ENCODE data around the gene SRSF10.
"Not testable (repeated sequence)": the region's sequence is repeated elsewhere in the genome, so short reads cannot be mapped to it uniquely, and the experiment has no call there.

The SRSF10 gene

GRCh38 chr1:23997812-23998211 lies 17.7 kb upstream of the SRSF10 start:
- DNase-seq (ENCODE audit: low read depth), result no peak

DNA sequence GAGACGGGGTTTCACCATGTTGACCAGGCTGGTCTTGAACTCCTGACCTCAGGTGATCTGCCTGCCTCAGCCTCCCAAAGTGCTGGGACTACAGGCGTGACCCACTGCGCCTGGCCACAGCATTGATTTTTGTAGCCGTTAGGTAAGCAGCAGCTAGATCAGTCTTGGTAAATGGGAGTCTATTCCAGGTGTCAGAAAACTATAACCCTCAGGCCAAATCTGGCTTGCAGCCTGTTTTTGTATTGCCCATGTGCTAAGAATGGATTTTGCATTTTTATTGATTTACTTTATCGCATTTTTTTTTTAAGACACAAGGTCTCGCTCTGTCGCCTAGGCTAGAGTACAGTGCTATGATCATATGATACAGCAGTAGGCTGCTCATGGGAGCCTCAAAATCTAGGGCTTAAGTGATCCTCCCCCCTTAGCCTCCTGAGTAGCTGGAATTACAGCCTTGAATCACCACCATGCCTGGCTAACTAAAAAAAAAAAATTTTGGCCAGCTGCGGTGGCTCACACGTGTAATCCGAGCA lies 16.6 kb upstream of the SRSF10 start:
- DNase-seq (ENCODE audit: low read depth), result no peak

GRCh38 chr1:23995431-23995837 lies 15.3 kb upstream of the SRSF10 start:
- no peak for DNase-seq (ENCODE audit: low read depth)

GRCh38 chr1:23992011-23992410 lies 11.9 kb upstream of the SRSF10 start:
- DNase-seq (ENCODE audit: low read depth), result not testable (repeated sequence)

GRCh38 chr1:23989263-23989662 lies 9.1 kb upstream of the SRSF10 start:
- no peak for DNase-seq (ENCODE audit: low read depth)

- DNase-seq (ENCODE audit: low read depth), result not testable (repeated sequence)
Observed at GRCh38 chr1:23987038-23987437, 6.9 kb upstream of the SRSF10 start.

GRCh38 chr1:23984417-23985186 lies 4.5 kb upstream of the SRSF10 start:
- peak; percentile 41 for DNase-seq (ENCODE audit: low read depth)

GRCh38 chr1:23980728-23981070 lies 572 bp upstream of the SRSF10 start:
- no peak for DNase-seq (ENCODE audit: low read depth)

GRCh38 chr1:23979387-23979880 lies 693 bp downstream of the SRSF10 start:
- DNase-seq (ENCODE audit: low read depth), result no peak

DNA sequence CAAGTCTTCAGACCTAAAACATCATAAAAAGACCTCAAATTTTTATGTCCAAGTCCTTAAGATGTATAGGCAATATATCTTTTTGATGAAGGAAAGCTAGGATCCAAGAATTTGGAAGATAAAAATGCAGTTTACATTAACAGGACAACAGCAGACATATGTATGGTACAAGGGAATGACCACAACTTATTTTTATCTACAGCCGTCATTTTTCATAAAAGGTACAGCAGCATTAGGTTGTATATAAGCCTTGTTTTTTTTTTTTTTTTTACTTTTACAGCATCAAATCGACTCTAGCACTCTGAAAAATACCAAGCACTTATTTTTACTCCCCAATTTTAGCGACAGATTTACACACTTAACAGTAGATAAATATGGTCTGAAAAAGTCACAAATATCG lies 1.3 kb downstream of the SRSF10 start:
- no peak for DNase-seq (ENCODE audit: low read depth)

GRCh38 chr1:23977854-23978191 lies 2.3 kb downstream of the SRSF10 start:
- no peak for DNase-seq (ENCODE audit: low read depth)

GRCh38 chr1:23977187-23977853 lies 2.8 kb downstream of the SRSF10 start:
- DNase-seq (ENCODE audit: low read depth), result no peak

- no peak for DNase-seq (ENCODE audit: low read depth)
Observed at GRCh38 chr1:23967871-23968270, 12.3 kb downstream of the SRSF10 start.

DNA sequence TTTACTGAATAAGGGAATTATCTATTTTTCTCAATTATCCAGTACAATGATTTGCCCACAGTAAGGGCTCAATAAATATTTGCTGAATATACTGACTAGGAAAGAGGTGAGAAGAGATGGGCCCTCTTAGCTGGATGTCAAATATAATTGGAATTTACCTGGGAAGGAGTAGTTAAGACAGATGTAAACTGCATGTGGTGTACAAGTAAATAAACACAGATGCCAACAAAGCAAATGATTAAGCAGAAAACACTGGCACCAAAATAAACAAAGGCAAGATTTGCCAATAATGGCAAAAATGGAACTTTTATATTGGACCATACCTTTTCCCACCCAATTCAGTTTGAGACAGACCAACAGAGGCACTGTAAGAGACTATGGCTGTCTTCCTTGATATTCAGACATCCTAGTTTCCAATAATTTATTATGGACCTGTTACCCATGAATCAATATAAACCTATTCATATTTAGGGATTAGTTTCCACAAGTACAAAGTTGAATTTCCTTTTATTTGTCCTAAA lies 13.1 kb downstream of the SRSF10 start:
- no peak for DNase-seq (ENCODE audit: low read depth)

GRCh38 chr1:23964790-23965740 lies 15.1 kb downstream of the SRSF10 start:
- DNase-seq (ENCODE audit: low read depth), result no peak

GRCh38 chr1:23964235-23964668 lies 15.9 kb downstream of the SRSF10 start:
- no peak for DNase-seq (ENCODE audit: low read depth)

DNA sequence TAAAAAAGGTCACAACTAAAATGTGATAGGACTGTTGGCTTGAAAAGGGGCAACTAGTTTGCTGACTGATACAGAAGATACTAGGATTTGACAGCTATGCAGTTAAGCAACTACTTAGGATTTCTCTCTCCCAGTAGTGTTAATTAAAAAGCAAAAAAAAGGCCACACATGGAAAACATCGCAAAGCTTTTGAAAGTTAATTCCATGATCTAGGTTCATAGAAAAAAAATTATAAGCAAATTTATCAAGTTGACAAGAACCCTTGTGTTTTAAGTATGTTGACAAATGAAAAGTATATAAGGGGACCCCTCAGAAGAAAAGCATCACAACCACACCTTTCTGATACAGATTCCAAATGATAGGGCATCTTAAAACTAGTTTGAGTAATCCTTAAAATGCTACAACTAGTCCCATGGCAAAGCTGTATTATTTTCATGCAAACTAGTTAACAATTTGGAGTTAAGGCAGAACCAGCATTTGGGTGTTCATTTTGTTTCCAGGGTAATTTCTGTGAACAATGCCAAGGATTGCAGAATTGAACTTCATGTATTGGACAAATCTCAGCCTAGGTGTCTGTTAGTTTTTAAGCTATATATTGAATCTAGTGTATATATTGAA lies 16.4 kb downstream of the SRSF10 start:
- DNase-seq (ENCODE audit: low read depth), result no peak

DNA sequence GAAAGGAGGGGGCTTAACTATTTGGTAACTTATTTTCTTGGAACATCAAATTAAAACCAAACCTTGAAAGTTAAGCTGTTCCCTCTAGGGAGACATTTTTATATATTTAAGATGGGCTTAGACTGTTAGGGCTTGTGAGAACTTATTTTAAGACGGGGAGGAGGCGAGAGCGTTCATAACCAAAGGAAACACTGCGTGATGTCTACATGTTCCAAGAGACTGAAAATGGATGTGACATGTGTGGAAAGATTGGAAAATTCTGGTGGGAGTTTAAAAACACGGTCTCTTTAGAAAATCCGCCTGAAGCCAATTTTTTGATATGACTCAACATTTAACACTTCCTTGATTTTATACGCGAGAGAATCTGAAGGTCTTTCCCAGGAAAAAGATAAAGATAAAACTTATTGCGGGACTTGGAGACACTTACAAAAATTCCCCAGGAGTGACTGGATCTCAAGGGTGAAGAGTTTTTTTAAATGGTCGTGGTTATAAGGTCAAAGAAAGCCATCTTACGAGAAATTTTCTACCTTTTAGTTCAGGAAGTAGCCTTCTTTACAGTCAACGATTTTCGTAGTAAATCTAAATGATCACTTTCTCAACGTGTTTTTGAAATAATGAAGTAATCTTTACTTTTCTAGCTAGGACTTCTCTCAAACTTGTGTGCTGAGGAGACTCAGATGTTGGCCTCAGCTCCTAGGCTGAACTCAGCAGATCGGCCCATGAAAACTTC lies 19.7 kb downstream of the SRSF10 start:
- DNase-seq (ENCODE audit: low read depth), result no peak

- DNase-seq (ENCODE audit: low read depth), result peak; percentile 92
Observed at GRCh38 chr1:23959461-23960290, 20.5 kb downstream of the SRSF10 start, which contains the start of gene PNRC2. PNRC2 (plus strand) TSS chr1:23959828; CDS start chr1:23961458, 1,630 bp downstream.
